GM18858 (cell line): Measurements from ENCODE around the gene ACTA1.
"Not testable (repeated sequence)": the region's sequence is repeated elsewhere in the genome, so short reads cannot be mapped to it uniquely, and the experiment has no call there.

ENCODE experiments used
- ATAC-seq: cut with Tn5 transposase; IDR thresholded peaks from one replicate; pipeline ENCODE4 v1.9.1; 2021; ENCODE audit not compliant: unreplicated experiment

The ACTA1 gene

GRCh38 chr1:229440851-229441537 lies 7.1 kb upstream of the ACTA1 start:
- peak; percentile 93 for ATAC-seq

GRCh38 chr1:229438021-229438420 lies 4.1 kb upstream of the ACTA1 start:
- no peak for ATAC-seq

GRCh38 chr1:229437443-229437842 lies 3.5 kb upstream of the ACTA1 start:
- no peak for ATAC-seq

- no peak for ATAC-seq
Measured at GRCh38 chr1:229436201-229436600, 2.3 kb upstream of the ACTA1 start.

GRCh38 chr1:229434641-229435051 lies 752 bp upstream of the ACTA1 start:
- ATAC-seq: no peak

- no peak for ATAC-seq
Measured at GRCh38 chr1:229433364-229434004, 410 bp downstream of the ACTA1 start.

- ATAC-seq: no peak
Measured at GRCh38 chr1:229432905-229433304, 989 bp downstream of the ACTA1 start.

GRCh38 chr1:229432116-229432461 lies 1.8 kb downstream of the ACTA1 start:
- ATAC-seq: no peak

GRCh38 chr1:229431284-229432115 lies 2.4 kb downstream of the ACTA1 start:
- no peak for ATAC-seq

- ATAC-seq: no peak
Measured at GRCh38 chr1:229430761-229431283, 3.1 kb downstream of the ACTA1 start.

- ATAC-seq: no peak
Measured at GRCh38 chr1:229428256-229428655, 5.6 kb downstream of the ACTA1 start.

GRCh38 chr1:229427572-229427971 lies 6.3 kb downstream of the ACTA1 start:
- ATAC-seq: no peak

- no peak for ATAC-seq
Measured at GRCh38 chr1:229425564-229426159, 8.2 kb downstream of the ACTA1 start.

GRCh38 chr1:229420765-229421164 lies 13.1 kb downstream of the ACTA1 start:
- ATAC-seq: no peak

GRCh38 chr1:229420224-229420623 lies 13.7 kb downstream of the ACTA1 start:
- ATAC-seq: no peak

- ATAC-seq: not testable (repeated sequence)
Measured at GRCh38 chr1:229418586-229418985, 15.3 kb downstream of the ACTA1 start.

GRCh38 chr1:229412810-229413209 lies 21.1 kb downstream of the ACTA1 start:
- ATAC-seq: not testable (repeated sequence)

GRCh38 chr1:229412056-229412455 lies 21.8 kb downstream of the ACTA1 start:
- ATAC-seq: no peak

- ATAC-seq: no peak
Measured at GRCh38 chr1:229411434-229412055, 22.3 kb downstream of the ACTA1 start.

GRCh38 chr1:229410692-229411433 lies 23.0 kb downstream of the ACTA1 start:
- ATAC-seq: no peak
